Astrocyte (in vitro differentiated cells and primary cell): ENCODE results near the gene TTC33.

Experiments used
- CTCF ChIP-seq: IDR thresholded peaks from 2 replicates; pipeline ENCODE4 v1.5.1; 2011; ENCODE audit warnings: low read depth, mild to moderate bottlenecking, inconsistent platforms, low read length, moderate library complexity; ENCODE audit not compliant: insufficient read depth
- EZH2 ChIP-seq: IDR thresholded peaks from 2 replicates; pipeline ENCODE4 v1.6.1; 2012; ENCODE audit warnings: mild to moderate bottlenecking, low read length, inconsistent platforms; ENCODE audit not compliant: insufficient read depth

GRCh38 chr5:40492056-40492455 is 263.7 kb downstream of the TTC33 start:
- no peak for TF ChIP-seq EZH2
- no peak for TF ChIP-seq CTCF
